HepG2 (cell line): Measurements from ENCODE around the gene SLC25A18. TPM values are rescaled to one million over a fixed set of nuclear protein-coding genes. Genes with fewer than 3 reads are reported as not detected.
A peak's percentile ranks its signal among the peaks of the same experiment; 100 is the strongest.

Experiments
- CBFB ChIP-seq: sonication (generic); formaldehyde crosslinking; IDR thresholded peaks from 2 replicates; pipeline ENCODE4 v1.4.0; 2020; ENCODE audit warnings: missing genetic modification reagents
- ETS1 ChIP-seq: sonication (generic); formaldehyde crosslinking; IDR thresholded peaks from 2 replicates; pipeline ENCODE4 v1.4.0; 2020; ENCODE audit warnings: missing genetic modification reagents
- HNF1A ChIP-seq, 2 experiments: sonication (generic) in 1 of 2; formaldehyde crosslinking in 1 of 2; IDR thresholded peaks; 2 replicates each; pipeline versions ENCODE4 v1.4.0 to v1.6.1; 2016 to 2020; ENCODE audit warnings: borderline replicate concordance in 1 of 2, low read depth in 1 of 2, mild to moderate bottlenecking in 1 of 2, missing genetic modification reagents in 1 of 2
- MXI1 ChIP-seq: IDR thresholded peaks from 3 replicates; pipeline ENCODE4 v1.6.1; 2012; ENCODE audit warnings: low read depth, low read length, inconsistent platforms, borderline replicate concordance
- SNAPC4 ChIP-seq: sonication (generic); formaldehyde crosslinking; IDR thresholded peaks from 2 replicates; pipeline ENCODE4 v1.4.0; 2020; ENCODE audit warnings: mild to moderate bottlenecking, missing genetic modification reagents
- TBL1XR1 ChIP-seq: fragments of 150-350 bp; IDR thresholded peaks from 2 replicates; pipeline ENCODE4 v1.6.1; 2014; ENCODE audit warnings: borderline replicate concordance, low read length; ENCODE audit not compliant: partially characterized antibody
- ZBTB25 ChIP-seq: IDR thresholded peaks from 2 replicates; pipeline ENCODE4 v1.6.1; 2018; ENCODE audit warnings: missing genetic modification reagents
- ZNF343 ChIP-seq: sonication (generic); formaldehyde crosslinking; IDR thresholded peaks from 2 replicates; pipeline ENCODE4 v1.4.0; 2020; ENCODE audit warnings: mild to moderate bottlenecking, missing genetic modification reagents
- ZNF709 ChIP-seq: sonication (generic); formaldehyde crosslinking; IDR thresholded peaks from 2 replicates; pipeline ENCODE4 v1.5.0; 2020; ENCODE audit warnings: mild to moderate bottlenecking, missing genetic modification reagents
- ZZZ3 ChIP-seq: sonication (generic); formaldehyde crosslinking; IDR thresholded peaks from 2 replicates; pipeline ENCODE4 v1.4.0; 2020; ENCODE audit warnings: missing genetic modification reagents, mild to moderate bottlenecking, borderline replicate concordance
- polyA plus RNA-seq, 8 experiments: library from polyadenylated mRNA; depleted of rRNA in 3 of 8; stranded (reverse) in 7 of 8; unstranded in 1 of 8; fragments of >200 nt; fragmentation: Illumina TruSeq in 4 of 8; extraction: Trizol in 4 of 8; gene quantifications; 2 replicates each; pipeline versions ENCODE4 v1.2.1 to v1.2.3, GENCODE V29; 2011 to 2016; ENCODE audit warnings: low read depth in 4 of 8, missing spikeins in 1 of 8, mixed read lengths in 1 of 8; ENCODE audit not compliant: insufficient read depth in 1 of 8
- total RNA-seq, 5 experiments: library from RNA; depleted of rRNA; stranded (reverse); fragments of >200 nt; fragmentation: Illumina TruSeq; extraction: Trizol; gene quantifications; 2 replicates each; pipeline ENCODE4 v1.2.3, GENCODE V29; 2016; ENCODE audit warnings: low read depth in 1 of 5
- TF ChIP-seq, protein P1 (sequence below): IDR thresholded peaks from 2 replicates; pipeline ENCODE4 v1.6.1; 2016; ENCODE audit warnings: missing compliant biosample characterization, missing genetic modification reagents, borderline replicate concordance

The SLC25A18 gene
- total and polyA plus RNA-seq, 2 of the 13 experiments (the other 11 are each of a cell fraction or from before 2014, with no cell fraction given): 0.28 to 0.75 TPM

DNA sequence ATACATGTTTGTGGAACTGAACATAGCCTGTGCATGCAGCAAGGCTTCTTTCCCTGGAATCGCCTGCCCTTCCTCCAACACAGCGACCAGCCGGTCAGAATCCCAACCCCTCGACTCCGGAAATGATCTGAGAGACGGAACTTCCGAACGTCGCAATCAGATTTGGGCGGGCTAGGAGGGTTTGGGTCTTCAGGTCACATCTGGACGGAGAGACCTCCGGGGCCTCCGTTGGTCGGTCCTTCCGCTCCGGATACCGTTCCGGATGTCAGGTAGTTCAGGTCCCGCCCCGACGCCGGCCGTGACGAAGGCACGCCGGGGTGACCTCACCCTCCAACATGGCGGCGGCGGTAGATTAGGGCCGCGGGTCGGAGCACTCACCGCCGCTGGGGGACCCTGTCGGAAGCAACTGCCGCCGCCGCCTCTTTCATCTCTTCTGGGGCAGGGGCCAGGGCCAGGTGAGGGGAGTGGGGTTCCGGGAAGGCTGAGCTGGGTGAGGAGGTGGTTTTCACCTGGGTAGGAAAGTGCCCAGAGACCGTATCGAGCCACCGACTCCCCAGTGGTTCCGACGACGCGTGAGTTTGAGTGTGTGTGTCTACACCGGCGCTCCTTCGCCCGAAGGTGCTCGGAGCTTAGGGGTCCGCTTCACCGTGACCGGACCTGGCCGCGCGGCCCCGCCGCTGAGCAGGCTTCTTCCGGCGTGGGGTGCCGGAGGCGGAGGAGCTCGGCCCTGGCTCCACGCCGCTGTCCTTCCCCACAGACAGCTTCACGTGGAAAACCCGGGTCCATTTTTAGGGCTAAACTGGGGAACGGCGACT is 75.3 kb downstream of the SLC25A18 start, which contains the start of gene BCL2L13 (continued):
- peak; percentile 76 for TF ChIP-seq SNAPC4
- peak; percentile 64; the same call in 1 of the 2 replicates for TF ChIP-seq CBFB
- TF ChIP-seq TBL1XR1: no peak
- no peak for TF ChIP-seq ETS1 (CRISPR knock-in tag)
- TF ChIP-seq, protein P1, sequence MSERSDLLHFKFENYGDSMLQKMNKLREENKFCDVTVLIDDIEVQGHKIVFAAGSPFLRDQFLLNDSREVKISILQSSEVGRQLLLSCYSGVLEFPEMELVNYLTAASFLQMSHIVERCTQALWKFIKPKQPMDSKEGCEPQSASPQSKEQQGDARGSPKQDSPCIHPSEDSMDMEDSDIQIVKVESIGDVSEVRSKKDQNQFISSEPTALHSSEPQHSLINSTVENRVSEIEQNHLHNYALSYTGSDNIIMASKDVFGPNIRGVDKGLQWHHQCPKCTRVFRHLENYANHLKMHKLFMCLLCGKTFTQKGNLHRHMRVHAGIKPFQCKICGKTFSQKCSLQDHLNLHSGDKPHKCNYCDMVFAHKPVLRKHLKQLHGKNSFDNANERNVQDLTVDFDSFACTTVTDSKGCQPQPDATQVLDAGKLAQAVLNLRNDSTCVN: no peak
- TF ChIP-seq ZBTB25: peak; percentile 98
- no peak for TF ChIP-seq ZNF343 (CRISPR knock-in tag)
- TF ChIP-seq HNF1A (IDR thresholded peaks at IDR 0.05; ENCODE audit: low read depth): no peak
- TF ChIP-seq HNF1A (CRISPR knock-in tag; IDR thresholded peaks at IDR 0.05; ENCODE audit: borderline replicate concordance): 0 out of 2 replicates have a peak, but pooled peaks have one; percentile 20
- peak; percentile 24; the same call in 1 of the 2 replicates for TF ChIP-seq ZZZ3
- TF ChIP-seq ZNF709 (CRISPR knock-in tag): no peak
- TF ChIP-seq MXI1: peak; percentile 60; the same call in 1 of the 3 replicates
